Muscle of leg (tissue), 11 donors: ENCODE data around the gene PUS7. TPM values are rescaled to one million over a fixed set of nuclear protein-coding genes. Genes with fewer than 3 reads are reported as not detected.
"Not testable (repeated sequence)": the region's sequence is repeated elsewhere in the genome, so short reads cannot be mapped to it uniquely, and the experiment has no call there.

Source experiments
- DNase-seq: peaks from one replicate; pipeline ENCODE4 v3.0.0; 2013
- H3K27ac ChIP-seq: one replicate; pipeline ENCODE4 v1.5.1; 2013; ENCODE audit warnings: mild to moderate bottlenecking, low read length, control low read depth
- H3K27me3 ChIP-seq: one replicate; pipeline ENCODE4 v1.6.1; 2013; ENCODE audit warnings: low read length; ENCODE audit not compliant: control insufficient read depth, insufficient read depth
- H3K36me3 ChIP-seq: one replicate; pipeline ENCODE4 v1.6.1; 2013; ENCODE audit warnings: low read length; ENCODE audit not compliant: control insufficient read depth, insufficient read depth
- H3K4me1 ChIP-seq: one replicate; pipeline ENCODE4 v1.6.1; 2013; ENCODE audit warnings: low read length; ENCODE audit not compliant: control insufficient read depth, insufficient read depth
- H3K4me3 ChIP-seq: one replicate; pipeline ENCODE4 v1.5.1; 2013; ENCODE audit warnings: low read length, control low read depth
- H3K9me3 ChIP-seq: replicated peaks from 2 replicates; pipeline ENCODE4 v1.6.1; 2013; ENCODE audit warnings: low read depth, low read length; ENCODE audit not compliant: control insufficient read depth
- WGBS: methylation state at CpG from one replicate; pipeline ENCODE4 v1.1.5; 2013; ENCODE audit warnings: missing lambda C conversion rate; ENCODE audit not compliant: insufficient coverage; 5-methylcytosine and 5-hydroxymethylcytosine counted together
- polyA plus RNA-seq, 8 donors: library from polyadenylated mRNA; unstranded; fragments of 120-200 nt; gene quantifications; one replicate each; pipeline versions ENCODE4 v1.2.1 to v1.2.3, GENCODE V29; 2013; ENCODE audit warnings: inconsistent platforms in 1 of 8, low replicate concordance in 1 of 8; ENCODE audit not compliant: insufficient read length in 8 of 8, insufficient read depth in 1 of 8
- total RNA-seq: library from RNA; stranded (reverse); fragments of 120-200 nt; gene quantifications from one replicate; pipeline ENCODE4 v1.2.4, GENCODE V29; 2013

PUS7 gene
- total and polyA plus RNA-seq, 9 donors = 8.6 to 16.2 (median 12.1) TPM

- Histone ChIP-seq H3K9me3 (no peaks in the 10 kb centered on the region), H3K36me3 (peaks cover 7% of the 10 kb centered on the region), H3K4me3 (no peak overlapping the region), H3K27ac (no peak overlapping the region), H3K27me3 (no peaks in the 10 kb centered on the region), H3K4me1 (peaks cover 16% of the 10 kb centered on the region)
- no peak for DNase-seq
- WGBS = 87% methylated on average over 14 of the region's 20 CpGs
Measured at GRCh38 chr7:105530546-105530945, 8.5 kb upstream of the PUS7 start.

GRCh38 chr7:105530126-105530525 lies 8.1 kb upstream of the PUS7 start:
- Histone ChIP-seq H3K36me3 (peaks cover 5% of the 10 kb centered on the region), H3K4me3 (no peak overlapping the region), H3K4me1 (peaks cover 16% of the 10 kb centered on the region), H3K27me3 (no peaks in the 10 kb centered on the region), H3K9me3 (no peaks in the 10 kb centered on the region), H3K27ac (no peak overlapping the region)
- 100% methylated on average over 2 of the region's 10 CpGs for WGBS
- no peak for DNase-seq

- not testable (repeated sequence) for H3K4me1 ChIP-seq, H3K4me3 ChIP-seq, H3K9me3 ChIP-seq, H3K27me3 ChIP-seq, DNase-seq, H3K36me3 ChIP-seq, H3K27ac ChIP-seq
- WGBS = no CpG with 5 or more reads among the region's 5 CpGs
Measured at GRCh38 chr7:105527737-105528136, 5.7 kb upstream of the PUS7 start.

- Histone ChIP-seq H3K27me3 (no peaks in the 10 kb centered on the region), H3K36me3 (no peaks in the 10 kb centered on the region)
- 60% methylated on average over 1 of the region's 4 CpGs for WGBS
Measured at GRCh38 chr7:105524840-105525239, 2.8 kb upstream of the PUS7 start.

GRCh38 chr7:105524423-105524822 lies 2.4 kb upstream of the PUS7 start:
- not testable (repeated sequence) for H3K27me3 ChIP-seq, H3K27ac ChIP-seq, H3K4me3 ChIP-seq, H3K36me3 ChIP-seq, H3K9me3 ChIP-seq, DNase-seq
- peaks cover 14% of the 10 kb centered on the region for H3K4me1 ChIP-seq
- 100% methylated on average over 4 of the region's 11 CpGs for WGBS

More at GRCh38 chr7:105524840-105525239, 2.8 kb upstream of the PUS7 start:
- peaks cover 14% of the 10 kb centered on the region for H3K4me1 ChIP-seq
- H3K27ac ChIP-seq = no peak overlapping the region
- no peaks in the 10 kb centered on the region for H3K9me3 ChIP-seq
- H3K4me3 ChIP-seq = no peak overlapping the region
- no peak for DNase-seq

- Histone ChIP-seq H3K9me3 (no peaks in the 10 kb centered on the region), H3K4me3 (peak overlapping the region; percentile 72), H3K36me3 (peaks cover 4% of the 10 kb centered on the region), H3K27me3 (no peaks in the 10 kb centered on the region), H3K27ac (peak overlapping the region; percentile 89), H3K4me1 (peaks cover 14% of the 10 kb centered on the region)
- DNase-seq = peak; percentile 66
- 1% methylated on average over 20 of the region's 25 CpGs for WGBS
Measured at GRCh38 chr7:105521027-105521716, 899 bp downstream of the PUS7 start.

- not testable (repeated sequence) for H3K27me3 ChIP-seq, H3K4me3 ChIP-seq, H3K36me3 ChIP-seq, H3K27ac ChIP-seq, DNase-seq, H3K9me3 ChIP-seq
- peaks cover 14% of the 10 kb centered on the region for H3K4me1 ChIP-seq
- WGBS = 100% methylated on average over 3 of the region's 7 CpGs
Measured at GRCh38 chr7:105520620-105521019, 1.5 kb downstream of the PUS7 start.

GRCh38 chr7:105519353-105519752 lies 2.7 kb downstream of the PUS7 start:
- DNase-seq = no peak

GRCh38 chr7:105515610-105516009 lies 6.5 kb downstream of the PUS7 start:
- not testable (repeated sequence) for DNase-seq, H3K36me3 ChIP-seq, H3K27me3 ChIP-seq, H3K27ac ChIP-seq, H3K9me3 ChIP-seq, H3K4me3 ChIP-seq, H3K4me1 ChIP-seq
- WGBS = 100% methylated on average over 3 of the region's 7 CpGs

More at GRCh38 chr7:105519353-105519752, 2.7 kb downstream of the PUS7 start:
- Histone ChIP-seq H3K4me1 (peaks cover 14% of the 10 kb centered on the region), H3K27me3 (no peaks in the 10 kb centered on the region), H3K9me3 (no peaks in the 10 kb centered on the region), H3K27ac (no peak overlapping the region), H3K36me3 (peaks cover 4% of the 10 kb centered on the region), H3K4me3 (no peak overlapping the region)
- WGBS = 100% methylated on average over 1 of the region's 6 CpGs

GRCh38 chr7:105512926-105513526 lies 9.0 kb downstream of the PUS7 start:
- DNase-seq = no peak
- no peaks in the 10 kb centered on the region for H3K27me3 ChIP-seq
- H3K4me1 ChIP-seq = no peaks in the 10 kb centered on the region
- 80% methylated on average over 2 of the region's 4 CpGs for WGBS
- H3K36me3 ChIP-seq = peaks cover 4% of the 10 kb centered on the region
- H3K4me3 ChIP-seq = no peak overlapping the region
- H3K9me3 ChIP-seq = no peaks in the 10 kb centered on the region
- H3K27ac ChIP-seq = no peak overlapping the region
